Hematopoietic multipotent progenitor cell treated with erythropoietin and hydrocortisone succinate and interleukin-3 and kit ligand, for 17 days (in vitro differentiated cells): ENCODE results near the gene UQCRFS1.
"Not testable (repeated sequence)": the region's sequence is repeated elsewhere in the genome, so short reads cannot be mapped to it uniquely, and the experiment has no call there.

Source experiments
- DNase-seq: peaks from one replicate; pipeline ENCODE4 v3.0.0-alpha.2; 2015; ENCODE audit warnings: low spot score

The UQCRFS1 gene

DNA sequence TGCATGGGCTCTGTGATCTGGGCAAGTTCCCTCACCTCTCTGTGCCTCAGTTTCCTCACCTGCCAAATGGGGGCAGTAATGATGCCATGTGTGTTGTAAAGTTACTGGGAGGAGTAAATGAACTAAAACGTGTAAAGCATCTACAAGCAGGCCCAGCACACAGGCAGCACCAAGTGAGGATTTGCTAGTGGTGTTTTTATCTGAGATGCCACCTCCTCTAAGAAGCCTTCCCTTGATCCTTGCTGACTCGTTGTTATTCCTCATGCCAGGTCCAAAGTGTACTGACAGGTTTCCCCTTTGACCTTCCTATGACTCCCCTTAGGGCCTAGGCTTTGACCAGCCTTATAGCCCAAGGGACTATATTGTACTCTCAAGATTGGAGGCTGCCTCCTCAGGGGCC is 1.5 kb upstream of the UQCRFS1 start:
- no peak for DNase-seq

DNA sequence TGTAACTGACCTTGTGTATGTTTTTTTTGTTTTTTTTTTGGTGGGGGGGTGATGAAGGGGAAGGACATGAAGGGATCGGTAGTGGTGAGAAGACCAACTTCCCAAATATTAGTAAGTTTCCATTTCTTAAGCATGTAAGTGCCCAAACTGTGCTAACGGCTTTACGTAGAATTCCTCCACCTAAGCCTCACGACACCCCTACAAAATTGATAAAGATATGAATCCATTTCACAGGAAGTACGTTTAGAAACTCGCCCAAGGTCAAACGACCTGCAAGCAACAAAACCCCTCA is 649 bp downstream of the UQCRFS1 start:
- DNase-seq, result peak; percentile 9

DNA sequence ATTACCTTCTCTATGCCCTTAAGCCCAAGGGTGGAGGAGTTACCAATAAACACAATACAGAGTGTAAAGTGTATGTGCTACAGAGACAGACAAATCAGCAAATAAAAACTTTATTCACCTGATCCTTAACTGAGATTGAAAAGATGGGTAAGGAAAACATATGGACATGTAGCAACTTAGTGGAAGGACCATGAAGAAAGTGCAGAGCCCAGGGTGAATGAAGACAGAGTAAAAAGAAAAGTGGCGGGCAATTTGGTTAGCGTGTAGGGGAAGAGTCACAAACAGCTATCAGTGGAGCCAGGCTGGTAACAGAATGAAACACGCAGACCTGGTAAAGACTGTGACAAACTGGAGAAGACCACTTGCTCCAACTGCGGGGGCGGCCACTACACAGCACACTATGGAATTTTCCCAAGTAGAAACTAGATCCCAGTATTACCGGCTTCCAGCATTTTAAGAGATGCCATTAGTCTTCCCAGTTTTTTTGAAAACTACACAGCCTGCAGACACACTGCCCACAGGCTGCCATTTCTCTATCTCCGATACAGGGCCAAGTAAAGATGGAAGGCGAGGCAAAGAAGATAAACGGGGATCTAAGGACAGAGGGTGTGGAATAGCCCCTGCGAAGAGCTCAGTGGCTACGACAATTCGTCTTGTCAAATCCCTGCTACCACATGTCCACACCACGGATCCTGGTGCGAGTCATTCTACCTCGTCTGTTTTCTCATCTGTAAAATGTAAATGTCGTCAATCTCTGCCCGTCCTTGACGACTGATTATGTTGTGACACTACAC is 1.2 kb downstream of the UQCRFS1 start:
- DNase-seq, result peak; percentile 6

DNA sequence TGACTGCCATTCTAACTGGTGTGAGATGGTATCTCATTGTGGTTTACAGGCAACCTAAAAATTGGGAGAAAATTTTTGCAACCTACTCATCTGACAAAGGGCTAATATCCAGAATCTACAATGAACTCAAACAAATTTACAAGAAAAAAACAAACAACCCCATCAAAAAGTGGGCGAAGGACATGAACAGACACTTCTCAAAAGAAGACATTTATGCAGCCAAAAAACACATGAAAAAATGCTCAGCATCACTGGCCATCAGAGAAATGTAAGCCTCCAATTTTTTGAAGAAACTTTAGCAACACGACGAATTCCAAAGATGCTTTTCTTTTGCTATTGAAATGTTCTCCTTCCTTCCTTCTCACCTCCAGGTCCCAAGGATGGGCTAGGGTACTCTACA is 1.9 kb downstream of the UQCRFS1 start:
- not testable (repeated sequence) for DNase-seq

- DNase-seq, result not testable (repeated sequence)
Observed at GRCh38 chr19:29210502-29210901, 2.4 kb downstream of the UQCRFS1 start.

- not testable (repeated sequence) for DNase-seq
Observed at GRCh38 chr19:29207403-29208187, 5.4 kb downstream of the UQCRFS1 start.

- DNase-seq, result no peak
Observed at GRCh38 chr19:29206453-29206852, 6.5 kb downstream of the UQCRFS1 start.

DNA sequence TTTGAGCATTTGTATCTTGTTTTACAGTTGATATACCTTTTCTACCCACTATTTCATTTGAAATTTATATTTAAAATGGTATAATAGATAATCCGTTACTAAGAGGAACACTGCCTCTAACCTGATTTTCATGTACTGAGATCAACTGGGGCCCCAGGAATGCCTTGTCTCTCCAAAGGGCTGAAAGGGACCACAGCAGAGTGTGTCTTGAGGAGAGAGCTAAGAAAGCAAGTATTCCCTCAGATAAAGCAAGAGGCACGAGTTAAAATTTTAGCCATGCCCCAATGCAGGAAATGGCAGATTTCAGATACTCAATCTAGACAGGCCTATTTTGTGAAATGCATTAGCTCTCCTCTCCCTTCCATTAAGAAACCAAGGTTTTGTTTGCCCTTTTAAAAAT is 10.7 kb downstream of the UQCRFS1 start:
- DNase-seq, result no peak

- no peak for DNase-seq
Observed at GRCh38 chr19:29201855-29202254, 11.1 kb downstream of the UQCRFS1 start.

DNA sequence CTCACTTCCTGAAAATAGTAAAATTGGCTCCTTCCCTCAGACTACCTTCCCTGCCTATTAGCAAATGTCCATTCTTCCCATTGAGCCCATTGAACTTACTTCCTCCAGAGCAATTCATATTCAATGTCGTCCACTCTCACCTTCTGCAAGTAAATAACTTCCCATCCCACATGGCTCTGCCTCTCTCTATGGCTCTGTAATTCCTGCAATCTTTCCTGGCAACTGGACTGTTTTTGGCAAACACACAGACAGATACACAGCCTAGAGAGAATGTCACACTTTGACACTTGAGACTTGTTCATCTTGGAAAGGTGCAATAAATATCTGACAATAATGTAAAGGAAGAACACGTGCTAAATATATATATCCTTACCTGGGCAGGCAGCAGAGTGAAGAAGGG is 18.3 kb downstream of the UQCRFS1 start:
- no peak for DNase-seq

- no peak for DNase-seq
Observed at GRCh38 chr19:29193155-29193554, 19.8 kb downstream of the UQCRFS1 start.

DNA sequence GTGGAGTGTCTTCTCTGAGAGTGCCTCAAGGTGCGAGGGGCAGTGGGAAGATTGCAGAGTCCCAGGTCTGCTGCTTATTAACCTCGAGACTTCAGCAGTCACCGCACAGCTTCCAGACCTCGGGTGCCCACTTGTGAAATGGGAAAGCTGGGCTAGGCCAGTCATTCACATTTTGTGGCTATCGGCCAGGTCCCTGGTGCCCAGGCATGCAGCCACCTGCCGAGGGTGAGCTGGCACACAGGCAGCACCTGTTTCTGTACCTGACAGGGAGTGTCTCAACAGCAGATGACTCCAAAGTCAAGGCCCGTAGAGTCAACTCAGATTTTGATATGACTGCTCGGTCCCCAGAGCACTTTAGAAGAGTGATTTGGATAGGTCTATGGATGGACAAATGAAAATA is 21.9 kb downstream of the UQCRFS1 start:
- DNase-seq, result no peak

DNA sequence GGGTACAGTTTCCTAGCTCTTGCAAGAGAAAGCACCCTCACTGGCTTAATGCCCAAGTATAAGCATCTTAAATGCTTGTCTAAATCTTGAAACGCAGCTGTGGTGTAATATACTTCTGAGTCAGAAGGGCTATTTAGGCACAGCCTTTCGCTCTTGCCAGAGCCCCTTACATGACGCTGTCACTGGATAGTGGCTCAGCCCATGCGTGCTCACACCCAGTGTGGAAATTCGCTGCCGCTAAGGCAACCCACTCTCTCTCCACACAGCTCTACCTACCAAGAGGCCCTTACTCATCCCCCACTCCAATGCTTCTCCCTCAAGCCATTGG is 24.0 kb downstream of the UQCRFS1 start:
- no peak for DNase-seq

- DNase-seq, result no peak
Observed at GRCh38 chr19:29188289-29189032, 24.5 kb downstream of the UQCRFS1 start.

DNA sequence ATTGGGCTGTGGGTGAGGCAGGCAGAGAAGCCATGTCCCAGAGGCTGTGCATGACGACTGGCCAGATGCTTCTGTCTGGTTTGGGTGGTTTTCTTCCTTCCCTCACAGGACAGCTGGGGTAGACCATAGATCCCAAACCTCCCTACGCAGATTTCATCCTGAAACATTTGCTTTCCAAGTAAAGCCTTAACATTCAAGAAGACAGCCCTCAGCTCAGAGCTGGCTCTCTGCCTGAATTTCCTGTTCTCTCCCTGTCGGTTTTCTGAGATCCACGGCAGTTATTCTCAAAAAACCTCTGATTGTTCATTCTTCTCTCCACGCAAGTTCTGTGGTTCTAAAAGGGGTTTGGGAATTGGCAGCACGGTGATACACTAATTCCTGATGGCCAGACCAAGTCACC is 25.3 kb downstream of the UQCRFS1 start:
- no peak for DNase-seq

- no peak for DNase-seq
Observed at GRCh38 chr19:29185427-29185826, 27.5 kb downstream of the UQCRFS1 start.

DNA sequence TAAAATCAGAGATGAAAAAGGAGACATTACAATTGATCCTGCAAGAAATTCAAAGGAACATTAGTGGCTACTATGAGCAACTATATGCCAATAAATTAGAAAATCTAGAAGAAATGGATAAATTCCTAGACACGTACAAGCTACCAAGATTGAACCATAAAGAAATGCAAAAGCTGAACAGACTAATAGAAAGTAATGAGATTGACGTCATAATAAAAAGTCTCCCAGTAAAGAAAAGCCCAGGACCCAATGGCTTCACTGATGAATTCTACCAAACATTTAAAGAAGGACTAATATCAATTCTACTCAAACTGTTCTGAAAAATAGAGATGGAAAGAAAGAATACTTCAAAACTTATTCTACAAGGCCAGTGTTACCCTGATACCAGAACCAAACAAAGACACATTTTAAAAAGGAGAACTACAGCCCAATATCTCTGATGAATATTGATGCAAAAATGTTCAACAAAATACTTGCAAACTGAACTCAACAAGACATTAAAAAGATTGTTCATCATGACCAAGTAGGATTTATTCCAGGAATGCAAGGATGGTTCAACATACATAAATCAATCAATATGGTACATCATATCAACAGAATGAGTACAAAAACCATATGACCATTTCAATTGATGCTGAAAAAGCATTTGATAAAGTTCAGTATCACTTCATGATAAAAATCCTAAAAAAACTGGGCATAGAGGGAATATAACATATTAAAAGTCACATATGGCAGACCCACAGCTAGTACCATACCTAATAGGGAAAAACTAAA is 35.8 kb downstream of the UQCRFS1 start:
- no peak for DNase-seq

GRCh38 chr19:29173896-29174295 is 39.1 kb downstream of the UQCRFS1 start:
- DNase-seq, result no peak

DNA sequence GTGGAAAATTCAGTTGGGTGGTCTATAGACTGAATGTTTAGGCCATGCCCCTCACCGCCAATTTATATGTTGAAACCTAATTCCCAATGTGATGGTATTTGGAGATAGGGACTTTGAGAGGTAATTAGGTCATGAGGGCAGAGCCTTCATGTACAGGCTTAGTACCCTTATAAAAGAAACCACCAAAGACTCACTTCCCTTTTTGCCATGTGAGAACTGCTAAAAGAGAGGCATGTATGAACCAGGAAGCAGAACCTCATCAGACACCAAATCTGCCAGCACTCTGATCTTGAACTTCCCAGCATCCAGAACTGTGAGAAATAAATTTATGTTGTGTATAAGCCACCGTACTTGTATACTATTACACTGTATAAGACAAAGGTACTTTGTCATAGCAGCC is 40.6 kb downstream of the UQCRFS1 start:
- DNase-seq, result no peak

- DNase-seq, result no peak
Observed at GRCh38 chr19:29171525-29171924, 41.4 kb downstream of the UQCRFS1 start.

DNA sequence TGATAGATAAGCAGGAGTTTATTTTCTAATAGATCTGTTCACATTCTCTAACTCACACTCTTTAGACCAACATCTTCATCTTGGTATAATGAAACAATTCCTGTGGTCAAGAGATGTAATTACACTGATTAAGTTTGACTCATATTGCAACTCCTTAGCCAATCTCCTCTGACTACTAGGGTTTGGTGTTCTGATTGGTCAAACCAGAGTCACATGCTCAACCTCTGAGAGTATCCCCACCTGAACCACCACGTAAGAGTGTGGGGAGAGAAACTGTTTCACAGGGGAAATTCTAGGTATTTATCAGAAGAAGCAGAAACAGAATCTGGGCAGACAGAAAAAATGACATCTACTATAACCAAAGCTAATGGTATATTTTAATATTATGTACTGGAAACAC is 42.4 kb downstream of the UQCRFS1 start:
- no peak for DNase-seq

DNA sequence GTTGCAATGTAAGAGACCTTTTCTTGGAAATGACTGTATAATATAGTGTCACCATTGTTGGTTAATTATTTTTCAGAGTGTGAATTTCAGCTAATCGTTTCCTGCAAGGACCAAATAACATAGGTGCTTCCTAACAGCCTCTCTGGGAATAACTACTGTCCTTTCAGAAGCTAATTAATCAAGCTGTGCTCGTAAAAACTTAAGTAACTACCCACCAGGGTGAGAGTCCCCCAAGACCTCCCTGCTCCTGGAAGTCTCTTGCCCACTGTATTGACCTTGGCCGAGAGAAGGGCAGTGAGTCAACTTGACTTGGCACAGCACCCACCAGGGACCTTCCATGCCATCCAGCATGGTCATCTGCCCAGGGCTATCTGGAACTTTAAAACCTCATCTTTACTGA is 50.3 kb downstream of the UQCRFS1 start:
- DNase-seq, result no peak
